ENCODE data around the gene ABTB1. TPM values are rescaled to one million over a fixed set of nuclear protein-coding genes. Genes with fewer than 3 reads are reported as not detected.

ABTB1 gene
- polyA plus RNA-seq, 1 donor: 17.0 TPM

GRCh38 chr3:127662001-127662469, 10.7 kb upstream of the ABTB1 start:
- no CpG with 5 or more reads among the region's 11 CpGs for WGBS (ENCODE audit: insufficient coverage, low lambda C conversion rate)
- Histone ChIP-seq H3K9me3 (ENCODE audit: control insufficient read depth, low read depth, low read length) (no peaks in the 10 kb centered on the region), H3K27ac (ENCODE audit: low read length) (no peak overlapping the region)

GRCh38 chr3:127663151-127663550, 9.6 kb upstream of the ABTB1 start:
- DNase-seq: no peak
- Histone ChIP-seq H3K27ac (ENCODE audit: low read length) (no peak overlapping the region), H3K9me3 (ENCODE audit: control insufficient read depth, low read depth, low read length) (no peaks in the 10 kb centered on the region), H3K36me3 (ENCODE audit: control insufficient read depth, insufficient read depth, low read length) (no peaks in the 10 kb centered on the region), H3K4me1 (ENCODE audit: control insufficient read depth, insufficient read depth, low read length) (no peaks in the 10 kb centered on the region), H3K4me3 (ENCODE audit: low read length) (no peak overlapping the region), H3K27me3 (ENCODE audit: control insufficient read depth, insufficient read depth, low read length) (no peaks in the 10 kb centered on the region)
- WGBS (ENCODE audit: insufficient coverage, low lambda C conversion rate): 80% methylated on average over 1 of the region's 5 CpGs

More at GRCh38 chr3:127662001-127662469, 10.7 kb upstream of the ABTB1 start:
- Histone ChIP-seq H3K4me1 (ENCODE audit: control insufficient read depth, insufficient read depth, low read length) (no peaks in the 10 kb centered on the region), H3K27me3 (ENCODE audit: control insufficient read depth, insufficient read depth, low read length) (no peaks in the 10 kb centered on the region), H3K4me3 (ENCODE audit: low read length) (no peak overlapping the region), H3K36me3 (ENCODE audit: control insufficient read depth, insufficient read depth, low read length) (no peaks in the 10 kb centered on the region)
- no peak for DNase-seq

GRCh38 chr3:127665165-127665564, 7.6 kb upstream of the ABTB1 start:
- WGBS (ENCODE audit: insufficient coverage, low lambda C conversion rate): 60% methylated on average over 1 of the region's 2 CpGs
- Histone ChIP-seq H3K36me3 (ENCODE audit: control insufficient read depth, insufficient read depth, low read length) (no peaks in the 10 kb centered on the region), H3K27ac (ENCODE audit: low read length) (no peak overlapping the region), H3K27me3 (ENCODE audit: control insufficient read depth, insufficient read depth, low read length) (no peaks in the 10 kb centered on the region), H3K4me1 (ENCODE audit: control insufficient read depth, insufficient read depth, low read length) (no peaks in the 10 kb centered on the region), H3K4me3 (ENCODE audit: low read length) (no peak overlapping the region), H3K9me3 (ENCODE audit: control insufficient read depth, low read depth, low read length) (no peaks in the 10 kb centered on the region)
- DNase-seq: no peak

- no peak for DNase-seq
- no CpG with 5 or more reads among the region's 3 CpGs for WGBS (ENCODE audit: insufficient coverage, low lambda C conversion rate)
Measured at GRCh38 chr3:127665586-127665985, 7.2 kb upstream of the ABTB1 start.

GRCh38 chr3:127666676-127667075, 6.1 kb upstream of the ABTB1 start:
- no CpG with 5 or more reads among the region's 2 CpGs for WGBS (ENCODE audit: insufficient coverage, low lambda C conversion rate)
- no peak for DNase-seq
- Histone ChIP-seq H3K36me3 (ENCODE audit: control insufficient read depth, insufficient read depth, low read length) (no peaks in the 10 kb centered on the region), H3K27me3 (ENCODE audit: control insufficient read depth, insufficient read depth, low read length) (no peaks in the 10 kb centered on the region), H3K4me1 (ENCODE audit: control insufficient read depth, insufficient read depth, low read length) (no peaks in the 10 kb centered on the region), H3K4me3 (ENCODE audit: low read length) (no peak overlapping the region), H3K9me3 (ENCODE audit: control insufficient read depth, low read depth, low read length) (no peaks in the 10 kb centered on the region), H3K27ac (ENCODE audit: low read length) (no peak overlapping the region)

More at GRCh38 chr3:127665586-127665985, 7.2 kb upstream of the ABTB1 start:
- Histone ChIP-seq H3K4me1 (ENCODE audit: control insufficient read depth, insufficient read depth, low read length) (no peaks in the 10 kb centered on the region), H3K27ac (ENCODE audit: low read length) (no peak overlapping the region), H3K27me3 (ENCODE audit: control insufficient read depth, insufficient read depth, low read length) (no peaks in the 10 kb centered on the region), H3K9me3 (ENCODE audit: control insufficient read depth, low read depth, low read length) (no peaks in the 10 kb centered on the region), H3K4me3 (ENCODE audit: low read length) (no peak overlapping the region), H3K36me3 (ENCODE audit: control insufficient read depth, insufficient read depth, low read length) (no peaks in the 10 kb centered on the region)

GRCh38 chr3:127667119-127667681, 5.6 kb upstream of the ABTB1 start:
- H3K27me3 ChIP-seq (ENCODE audit: control insufficient read depth, insufficient read depth, low read length): no peaks in the 10 kb centered on the region
- no CpG with 5 or more reads among the region's 6 CpGs for WGBS (ENCODE audit: insufficient coverage, low lambda C conversion rate)
- no peak for DNase-seq
- H3K36me3 ChIP-seq (ENCODE audit: control insufficient read depth, insufficient read depth, low read length): no peaks in the 10 kb centered on the region
- no peaks in the 10 kb centered on the region for H3K9me3 ChIP-seq (ENCODE audit: control insufficient read depth, low read depth, low read length)
- peaks cover 5% of the 10 kb centered on the region for H3K4me1 ChIP-seq (ENCODE audit: control insufficient read depth, insufficient read depth, low read length)
- H3K27ac ChIP-seq (ENCODE audit: low read length): no peak overlapping the region
- H3K4me3 ChIP-seq (ENCODE audit: low read length): no peak overlapping the region

- no CpG with 5 or more reads among the region's 7 CpGs for WGBS (ENCODE audit: insufficient coverage, low lambda C conversion rate)
- no peak for DNase-seq
Measured at GRCh38 chr3:127668906-127669305, 3.8 kb upstream of the ABTB1 start.

GRCh38 chr3:127669541-127670228, 3.1 kb upstream of the ABTB1 start:
- no peaks in the 10 kb centered on the region for H3K9me3 ChIP-seq (ENCODE audit: control insufficient read depth, low read depth, low read length)
- H3K4me3 ChIP-seq (ENCODE audit: low read length): no peak overlapping the region
- peaks cover 12% of the 10 kb centered on the region for H3K4me1 ChIP-seq (ENCODE audit: control insufficient read depth, insufficient read depth, low read length)
- H3K27ac ChIP-seq (ENCODE audit: low read length): no peak overlapping the region
- WGBS (ENCODE audit: insufficient coverage, low lambda C conversion rate): no CpG with 5 or more reads among the region's 14 CpGs
- H3K36me3 ChIP-seq (ENCODE audit: control insufficient read depth, insufficient read depth, low read length): no peaks in the 10 kb centered on the region
- no peak for DNase-seq
- no peaks in the 10 kb centered on the region for H3K27me3 ChIP-seq (ENCODE audit: control insufficient read depth, insufficient read depth, low read length)

More at GRCh38 chr3:127668906-127669305, 3.8 kb upstream of the ABTB1 start:
- no peak overlapping the region for H3K27ac ChIP-seq (ENCODE audit: low read length)
- H3K9me3 ChIP-seq (ENCODE audit: control insufficient read depth, low read depth, low read length): no peaks in the 10 kb centered on the region
- no peaks in the 10 kb centered on the region for H3K27me3 ChIP-seq (ENCODE audit: control insufficient read depth, insufficient read depth, low read length)
- H3K4me3 ChIP-seq (ENCODE audit: low read length): no peak overlapping the region
- peaks cover 9% of the 10 kb centered on the region for H3K4me1 ChIP-seq (ENCODE audit: control insufficient read depth, insufficient read depth, low read length)
- H3K36me3 ChIP-seq (ENCODE audit: control insufficient read depth, insufficient read depth, low read length): no peaks in the 10 kb centered on the region

- no peaks in the 10 kb centered on the region for H3K9me3 ChIP-seq (ENCODE audit: control insufficient read depth, low read depth, low read length)
- no peak overlapping the region for H3K4me3 ChIP-seq (ENCODE audit: low read length)
- no peaks in the 10 kb centered on the region for H3K27me3 ChIP-seq (ENCODE audit: control insufficient read depth, insufficient read depth, low read length)
- no peaks in the 10 kb centered on the region for H3K36me3 ChIP-seq (ENCODE audit: control insufficient read depth, insufficient read depth, low read length)
- 100% methylated on average over 1 of the region's 7 CpGs for WGBS (ENCODE audit: insufficient coverage, low lambda C conversion rate)
- H3K4me1 ChIP-seq (ENCODE audit: control insufficient read depth, insufficient read depth, low read length): peaks cover 12% of the 10 kb centered on the region
- DNase-seq: no peak
- no peak overlapping the region for H3K27ac ChIP-seq (ENCODE audit: low read length)
Measured at GRCh38 chr3:127670229-127670559, 2.6 kb upstream of the ABTB1 start.

- DNase-seq: no peak
- H3K36me3 ChIP-seq (ENCODE audit: control insufficient read depth, insufficient read depth, low read length): peaks cover under 1% of the 10 kb centered on the region
- H3K9me3 ChIP-seq (ENCODE audit: control insufficient read depth, low read depth, low read length): no peaks in the 10 kb centered on the region
- H3K4me1 ChIP-seq (ENCODE audit: control insufficient read depth, insufficient read depth, low read length): peaks cover 12% of the 10 kb centered on the region
- WGBS (ENCODE audit: insufficient coverage, low lambda C conversion rate): no CpG with 5 or more reads among the region's 20 CpGs
- no peaks in the 10 kb centered on the region for H3K27me3 ChIP-seq (ENCODE audit: control insufficient read depth, insufficient read depth, low read length)
- no peak overlapping the region for H3K27ac ChIP-seq (ENCODE audit: low read length)
- H3K4me3 ChIP-seq (ENCODE audit: low read length): no peak overlapping the region
Measured at GRCh38 chr3:127670761-127671522, 1.8 kb upstream of the ABTB1 start.

Measured in large intestine (tissue), 3 donors.